ENCODE results near the gene DGKB. TPM values are rescaled to one million over a fixed set of nuclear protein-coding genes. Genes with fewer than 3 reads are reported as not detected.

DGKB gene
- total RNA-seq, 1 donor from 2014 or later, result not detected

DNA sequence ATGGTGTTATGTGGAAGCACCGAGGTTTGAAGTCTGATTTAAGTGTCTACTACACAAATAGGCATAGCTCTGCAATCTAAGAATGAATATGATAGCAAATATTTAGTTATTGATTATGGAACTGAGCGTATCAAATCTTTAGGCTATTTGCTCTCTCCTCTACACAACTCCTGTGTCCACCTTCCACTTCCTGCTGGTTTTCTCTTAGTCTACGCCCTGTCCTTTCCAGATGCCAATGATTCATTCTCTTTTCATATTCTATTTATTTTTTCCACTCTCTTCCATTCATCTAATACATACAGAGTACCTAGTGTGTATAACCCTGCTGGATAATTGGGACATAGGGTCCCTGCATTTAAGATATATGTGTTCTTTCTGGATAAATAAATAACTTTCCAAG, 83.7 kb downstream of the DGKB start:
- no peak for DNase-seq

DNA sequence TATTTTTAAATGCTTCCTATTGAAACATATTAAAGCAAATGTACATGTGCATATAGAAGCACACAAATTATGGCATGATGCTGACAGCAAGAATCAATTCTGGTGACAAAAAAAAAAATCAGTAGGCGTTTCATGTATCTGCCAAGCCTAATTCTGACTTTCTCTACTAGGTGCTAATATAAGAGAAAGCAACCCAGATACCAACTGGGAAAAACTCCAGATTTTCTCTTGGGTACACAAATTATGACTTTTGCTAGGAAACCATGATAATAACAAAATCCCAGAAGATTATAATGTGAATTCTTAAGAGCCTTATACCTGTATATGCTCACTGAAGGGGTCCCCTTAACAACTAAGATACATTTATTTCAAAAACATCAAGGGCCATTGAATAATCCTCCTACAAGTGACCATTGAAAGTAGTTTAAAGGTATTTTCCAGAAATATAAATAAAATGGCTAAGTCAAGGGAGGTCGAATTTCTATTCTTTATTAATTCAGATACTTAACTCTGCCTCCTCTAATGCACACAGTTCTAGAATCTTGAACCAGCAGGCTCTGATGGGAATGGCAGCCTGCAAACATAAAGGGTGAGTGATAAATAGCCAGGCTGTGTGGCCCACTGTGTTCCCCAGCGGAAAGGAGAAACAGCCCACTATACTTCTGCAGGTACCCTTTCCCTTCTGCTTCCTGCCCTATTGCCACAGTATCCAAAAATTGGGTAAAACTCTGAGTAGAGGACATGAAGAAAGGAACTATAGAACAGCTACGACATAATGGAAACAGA, 84.5 kb downstream of the DGKB start:
- DNase-seq, result no peak

DNA sequence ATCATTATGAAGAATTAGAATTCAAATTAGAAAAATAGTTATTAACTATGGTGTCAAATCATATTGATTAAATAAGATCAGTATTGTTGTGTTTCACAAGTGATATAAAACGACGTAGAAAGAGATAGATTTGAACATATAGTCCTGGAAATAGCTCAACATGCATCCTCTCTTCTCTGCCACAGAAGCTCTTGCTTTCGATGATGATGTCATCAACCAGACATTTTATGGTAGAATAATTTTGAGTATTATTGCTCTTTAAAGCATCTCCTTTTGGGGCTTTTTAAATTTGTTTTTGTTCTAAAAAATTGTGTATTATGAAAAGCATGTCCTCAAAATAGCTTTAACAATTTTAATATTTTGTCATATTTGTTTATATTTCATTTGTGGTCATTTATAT, 95.0 kb downstream of the DGKB start:
- no peak for DNase-seq

DNA sequence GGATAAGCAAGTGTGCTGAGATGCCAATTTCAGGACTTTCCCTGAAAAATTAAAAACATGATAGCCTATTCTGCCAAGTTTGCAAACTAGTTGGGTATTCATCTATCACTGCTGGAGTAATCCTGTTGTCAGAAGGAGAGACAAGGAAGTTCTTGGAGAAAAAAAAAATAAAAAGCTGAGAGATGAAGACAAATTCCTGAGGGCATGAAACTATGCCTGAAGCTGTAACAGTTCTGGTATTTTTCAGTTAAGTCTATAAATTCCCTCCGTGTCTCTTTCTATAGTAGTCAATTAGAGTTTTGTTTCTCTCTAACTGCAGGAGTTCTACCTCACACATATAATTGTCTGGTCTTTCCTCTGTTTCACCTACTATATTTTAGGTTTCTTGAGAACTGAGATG, 95.7 kb downstream of the DGKB start:
- no peak for DNase-seq

DNA sequence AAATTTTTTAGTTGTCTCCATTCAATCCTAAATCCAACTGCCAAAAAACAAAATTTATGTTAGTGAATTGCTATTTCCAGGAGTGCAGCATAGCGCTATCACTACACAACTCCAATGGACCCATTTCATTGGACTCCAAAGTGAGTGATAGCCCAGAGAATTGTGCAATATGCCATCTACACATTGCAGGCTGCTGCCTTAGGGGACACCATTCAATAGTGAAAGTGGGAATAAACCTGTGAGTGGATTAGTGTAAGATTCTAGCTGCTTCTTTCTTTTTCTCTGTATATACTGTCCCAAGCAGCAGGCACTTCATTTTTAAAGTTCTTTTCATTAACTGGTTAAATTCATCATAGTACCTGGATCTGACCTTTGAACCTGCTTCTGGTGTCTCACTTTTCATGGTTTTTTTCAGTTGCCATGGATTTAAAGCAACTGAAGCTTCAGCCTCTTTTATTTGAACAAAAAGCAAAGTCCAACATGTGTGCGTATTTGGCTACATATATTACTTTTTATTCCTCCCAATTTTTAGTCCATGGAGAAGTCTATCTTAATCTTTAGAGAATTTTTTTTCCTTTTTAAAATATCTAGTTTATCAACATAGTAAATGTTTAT, 97.3 kb downstream of the DGKB start:
- no peak for DNase-seq

DNA sequence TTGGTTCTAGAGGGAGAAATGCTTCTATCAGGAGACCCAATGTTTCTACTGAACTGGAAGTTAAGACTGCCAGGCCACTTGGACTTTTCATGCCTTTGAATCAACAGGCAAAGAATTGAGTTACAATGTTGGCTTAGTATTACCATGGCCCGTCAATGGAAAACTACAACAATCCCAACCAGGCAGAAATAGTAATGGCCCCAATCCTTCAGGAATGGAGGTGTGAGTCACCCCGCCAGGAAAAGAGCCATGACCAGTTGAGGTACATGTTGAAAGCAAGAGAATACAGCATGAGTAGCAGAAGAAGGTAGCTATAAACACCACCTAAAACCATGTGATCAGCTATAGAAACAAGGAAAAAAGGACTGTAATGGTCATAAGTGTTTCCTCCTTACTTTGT, 101.9 kb downstream of the DGKB start:
- no peak for DNase-seq

DNA sequence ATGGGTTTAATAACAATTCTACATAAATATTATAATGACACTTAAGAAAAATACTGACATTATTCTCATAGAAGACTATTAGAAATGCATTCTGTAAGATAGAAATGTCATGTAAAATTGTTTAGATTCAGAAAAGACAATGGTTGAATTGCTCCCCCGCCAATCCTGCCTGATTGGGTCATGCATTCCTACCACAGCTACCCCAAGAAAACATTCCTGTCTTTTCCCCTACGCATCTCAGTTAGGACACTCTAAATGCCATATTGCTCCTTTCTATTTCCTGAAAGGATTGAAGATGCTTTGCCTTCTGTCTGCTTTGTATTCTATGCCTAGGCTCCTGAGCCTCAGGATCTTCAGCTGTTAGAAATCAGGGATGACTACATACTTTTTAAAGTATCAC, 109.4 kb downstream of the DGKB start:
- no peak for DNase-seq

DNA sequence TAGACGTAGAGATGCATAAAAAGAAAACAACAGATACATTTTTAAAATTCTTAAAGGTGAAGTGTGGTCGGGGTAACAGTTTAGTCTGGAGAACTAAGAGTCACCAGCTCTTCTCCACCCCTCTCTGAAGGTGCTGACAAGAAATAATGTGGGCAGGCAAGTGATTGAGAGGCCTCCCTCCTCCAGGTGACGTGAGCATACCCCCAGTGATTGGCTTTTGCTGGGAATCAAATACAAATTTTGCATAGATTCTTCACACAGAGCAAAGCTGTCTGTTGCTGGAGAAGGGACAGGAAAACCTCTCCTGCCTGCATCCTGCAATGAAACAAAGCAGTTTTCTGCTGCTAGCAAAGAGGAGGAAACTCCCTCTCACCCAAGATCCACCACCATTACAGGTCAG, 115.0 kb downstream of the DGKB start:
- DNase-seq, result peak; percentile 5

DNA sequence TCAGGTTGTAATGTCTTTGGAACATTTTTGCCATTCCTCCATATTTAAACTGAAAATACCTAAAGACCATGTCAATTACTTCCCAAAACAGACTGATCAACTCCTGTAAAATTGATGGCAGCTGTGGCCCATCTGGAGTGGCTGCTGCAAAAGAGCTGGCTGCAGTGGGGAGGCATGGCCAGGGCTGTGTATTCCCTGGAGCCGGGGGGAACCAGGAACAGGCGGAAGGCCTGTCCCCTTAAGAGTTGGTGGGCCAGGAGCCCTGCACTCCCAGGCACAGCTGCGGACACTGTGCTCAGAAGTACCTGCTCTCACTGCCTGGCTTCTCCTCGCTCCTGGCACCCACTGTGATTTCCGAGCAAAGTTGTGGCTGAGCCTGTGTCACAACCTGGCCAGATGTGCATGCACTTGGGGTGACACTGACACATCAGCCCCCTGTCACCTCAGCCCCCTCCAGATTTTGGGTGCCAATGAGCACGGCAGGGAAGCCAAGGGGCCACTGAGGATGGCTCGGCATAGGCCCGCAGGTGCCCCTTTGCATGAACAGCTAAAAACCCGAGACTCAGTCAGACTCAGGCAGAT, 116.1 kb downstream of the DGKB start:
- no peak for DNase-seq

DNA sequence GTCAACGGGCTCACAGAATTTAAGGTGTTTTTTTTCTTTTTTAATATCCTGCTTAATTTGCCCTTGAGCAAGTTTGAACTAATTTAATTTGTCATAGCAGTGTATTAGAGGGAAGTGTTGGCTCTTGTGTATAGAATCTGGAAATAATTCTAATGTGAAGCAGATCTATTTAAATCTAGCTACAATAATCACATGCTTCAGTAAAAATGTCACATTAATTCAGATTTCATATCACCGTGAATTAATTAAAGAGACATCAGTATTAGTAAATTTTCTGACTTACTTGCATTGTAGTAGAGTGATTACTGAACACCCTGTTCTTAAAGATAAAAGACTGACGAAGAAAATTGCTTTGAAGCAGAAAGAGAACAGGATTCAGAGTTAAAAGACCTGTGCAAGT, 124.7 kb downstream of the DGKB start:
- no peak for DNase-seq

DNA sequence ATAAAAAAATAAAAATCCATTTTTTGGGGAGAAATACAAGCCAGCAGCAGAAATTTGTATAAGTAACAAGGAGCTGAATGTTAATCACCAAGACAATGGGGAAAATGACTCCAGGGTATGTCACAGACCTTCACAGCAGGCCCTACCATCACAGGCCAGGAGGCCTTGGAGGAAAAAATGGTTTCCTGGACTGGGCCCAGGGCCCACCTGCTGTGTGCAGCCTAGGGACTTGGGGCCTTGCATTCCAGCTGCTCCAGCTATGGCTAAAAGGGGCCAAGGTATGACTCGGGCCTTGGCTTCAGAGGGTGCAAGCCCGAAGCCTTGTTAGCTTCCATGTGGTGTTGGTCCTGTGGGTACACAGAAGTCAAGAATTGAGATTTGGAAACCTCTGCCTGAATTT, 126.3 kb downstream of the DGKB start:
- no peak for DNase-seq

DNA sequence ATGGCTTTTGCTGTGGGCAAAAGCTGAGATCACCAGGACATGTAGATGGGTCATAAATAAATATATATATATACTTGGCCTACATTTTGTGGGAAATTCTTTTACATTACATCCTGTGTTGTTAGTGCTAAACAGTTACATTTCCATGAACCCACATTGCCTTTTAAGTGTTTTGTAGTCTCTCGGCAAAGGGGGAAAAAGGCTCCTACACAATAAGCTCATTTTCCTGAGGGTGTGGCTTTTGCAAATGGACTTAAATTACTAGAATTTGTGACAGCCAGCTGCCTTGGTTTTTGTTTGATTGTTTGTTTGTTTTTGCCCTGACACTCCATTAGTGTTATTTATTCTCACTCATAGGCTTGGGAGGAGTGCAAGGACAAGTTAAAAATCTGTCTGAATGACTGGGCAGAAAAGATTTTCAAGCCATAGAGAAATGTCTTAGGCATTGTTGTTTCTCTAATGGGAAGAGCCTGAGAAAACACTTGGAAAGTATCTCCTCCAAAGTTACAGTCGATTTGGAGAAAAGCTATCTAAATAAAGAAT, 128.8 kb downstream of the DGKB start:
- DNase-seq, result no peak

DNA sequence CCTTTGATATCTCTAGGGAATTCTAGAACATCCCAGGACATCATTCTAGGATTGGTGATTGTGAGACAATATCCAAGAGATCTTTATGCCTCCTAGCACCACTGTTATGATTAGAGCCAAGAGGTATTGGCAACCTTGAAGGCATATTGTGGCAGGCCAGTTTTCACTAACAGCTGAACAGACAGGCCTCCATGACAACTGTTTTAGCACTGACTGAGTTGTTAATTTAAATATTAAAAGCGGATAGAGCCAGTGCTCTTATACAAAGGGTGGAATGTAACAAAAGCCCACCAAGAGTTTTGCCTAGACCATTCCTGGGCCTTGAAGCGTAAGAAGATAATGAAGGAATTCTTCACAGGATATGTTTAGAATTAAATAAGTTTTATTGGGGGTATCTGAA, 131.9 kb downstream of the DGKB start:
- DNase-seq, result no peak

DNA sequence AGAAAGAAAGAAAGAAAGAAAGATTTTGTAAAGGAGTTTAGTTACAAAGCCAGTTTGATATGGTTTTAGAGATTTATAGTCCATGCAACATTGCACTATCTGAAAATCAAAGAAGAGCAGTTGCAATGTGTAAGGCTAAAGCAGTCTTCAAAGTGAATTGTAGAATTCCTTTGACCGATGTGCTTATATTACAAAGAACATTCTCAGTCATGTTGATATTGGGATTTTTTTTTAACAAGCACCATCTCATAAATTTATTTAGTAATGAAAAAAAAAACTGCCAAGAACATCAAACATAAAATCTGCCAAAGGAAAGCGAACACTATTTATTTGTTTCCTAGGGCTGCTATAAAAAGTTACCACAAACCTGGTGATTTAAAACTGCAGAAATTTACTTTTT, 133.3 kb downstream of the DGKB start:
- no peak for DNase-seq

DNA sequence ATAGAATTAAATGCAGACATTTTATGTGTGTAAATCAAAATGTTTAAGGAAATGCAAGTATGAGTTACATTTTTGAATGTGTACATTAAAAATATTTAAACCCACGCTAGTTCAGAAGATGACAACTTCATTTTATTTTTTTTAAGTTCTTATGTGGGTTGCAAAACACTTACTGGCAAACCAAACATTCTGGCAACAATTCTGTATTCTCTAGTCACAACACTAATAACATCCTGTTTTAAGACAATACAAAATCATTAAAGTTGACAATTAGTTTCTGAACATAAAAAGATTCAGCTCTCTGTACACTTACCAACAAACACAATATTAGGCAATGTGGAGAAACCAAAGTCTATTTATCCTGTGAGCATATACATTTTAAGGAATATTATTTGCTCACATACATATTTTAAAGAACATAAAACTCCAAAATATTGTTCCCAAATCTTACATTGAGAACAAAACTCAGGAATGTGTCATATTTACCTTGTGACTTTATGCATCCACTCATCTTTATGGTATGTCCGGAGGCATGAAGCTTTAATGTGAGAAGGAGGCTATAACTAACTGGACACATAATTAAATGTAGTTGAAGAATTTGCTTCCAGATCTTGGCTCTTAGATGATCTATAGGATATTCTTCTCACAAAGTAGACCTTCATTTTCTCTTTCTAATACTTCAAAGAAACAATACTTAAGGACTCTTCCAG, 134.7 kb downstream of the DGKB start:
- peak; percentile 33 for DNase-seq

DNA sequence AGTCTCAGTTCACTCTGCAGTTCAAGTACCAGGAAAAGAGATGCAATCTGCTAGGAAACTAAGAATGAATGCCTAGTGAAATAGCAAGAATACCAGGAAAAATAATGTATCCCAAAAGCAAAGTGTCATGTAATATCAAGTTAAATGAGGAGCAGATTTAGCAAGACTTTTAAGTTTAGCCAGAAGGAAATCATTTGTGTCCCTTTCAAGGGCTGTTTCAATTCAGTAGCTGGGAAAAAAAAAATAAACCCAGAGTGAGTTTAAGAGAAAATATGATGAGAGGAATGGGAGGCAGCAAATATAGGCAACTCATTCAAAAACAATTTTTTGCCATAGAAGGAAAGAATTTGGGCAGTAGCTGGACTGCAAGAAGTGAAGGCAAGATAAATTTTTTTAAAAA, 135.8 kb downstream of the DGKB start:
- no peak for DNase-seq

DNA sequence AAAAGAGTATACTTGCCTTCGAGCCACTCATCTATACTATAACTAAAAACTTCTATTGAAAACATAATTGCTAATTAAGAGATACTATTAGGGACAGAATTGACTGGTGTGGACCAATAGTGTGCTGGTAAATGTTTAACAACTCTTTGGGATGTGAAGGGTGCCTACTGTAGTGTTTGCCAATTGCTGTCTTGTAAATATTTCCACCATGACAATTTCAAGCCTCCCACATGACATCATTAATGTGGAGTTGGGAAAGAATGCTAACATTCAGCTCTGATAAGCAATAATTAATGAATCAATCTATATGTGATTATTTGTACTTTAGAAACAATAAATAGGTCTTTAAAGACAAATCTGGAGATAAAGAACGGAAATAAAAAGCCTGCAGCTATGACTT, 136.8 kb downstream of the DGKB start:
- DNase-seq, result no peak

DNA sequence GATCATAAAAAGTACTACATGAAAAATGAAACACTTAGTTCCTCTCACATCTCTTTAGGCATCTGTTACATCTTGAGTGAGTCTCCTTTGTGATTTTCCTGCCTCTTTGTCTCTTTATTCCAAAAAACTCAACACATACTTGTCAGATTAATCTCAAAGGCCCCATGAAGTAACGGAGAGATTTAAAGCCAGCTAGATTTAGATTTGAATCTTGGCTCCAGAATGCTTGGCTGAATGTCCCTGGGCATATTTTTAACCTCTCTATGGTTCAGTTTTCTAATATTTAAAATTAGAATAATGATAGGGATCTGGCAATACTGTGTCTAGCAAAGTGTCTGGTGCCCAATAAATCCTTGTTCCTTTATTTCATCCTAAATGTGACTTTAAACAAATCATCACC, 140.0 kb downstream of the DGKB start:
- DNase-seq, result no peak

DNA sequence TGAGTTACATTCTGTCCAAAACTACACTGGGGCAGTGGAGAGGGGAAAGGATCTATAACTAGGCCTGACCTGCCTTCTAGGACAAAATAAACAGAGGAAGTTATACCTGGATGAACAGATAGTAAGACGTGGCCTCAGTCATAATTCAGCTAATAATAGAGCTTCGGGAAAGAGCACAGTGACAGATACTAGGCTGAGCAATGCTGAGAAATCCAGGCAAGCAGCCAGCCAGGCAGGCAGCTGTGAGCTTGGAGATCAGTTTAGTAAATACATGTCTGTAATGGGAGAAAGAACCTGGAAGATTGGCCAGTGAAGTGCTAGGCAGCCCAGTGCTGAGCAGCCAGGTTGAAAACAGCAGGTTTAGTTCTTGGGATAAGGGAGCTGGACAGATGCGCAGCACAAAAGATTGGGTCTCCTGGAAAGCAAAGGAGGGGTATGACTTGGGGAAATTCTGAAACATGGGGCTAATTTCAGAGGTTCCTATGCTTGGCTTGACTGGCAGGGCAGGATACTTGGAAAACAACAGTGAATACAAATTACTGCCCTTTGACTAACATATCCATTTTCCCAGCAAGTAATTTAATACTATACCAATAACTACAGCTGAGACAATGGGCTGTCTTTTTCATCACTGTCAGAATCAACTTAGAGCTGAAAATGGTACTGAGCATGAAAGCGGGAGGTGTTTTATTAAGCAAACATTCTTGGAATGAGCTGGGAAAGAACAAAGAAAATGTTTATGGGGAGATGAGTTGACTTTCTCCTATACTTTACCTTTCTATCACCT, 140.8 kb downstream of the DGKB start:
- peak; percentile 38 for DNase-seq

DNA sequence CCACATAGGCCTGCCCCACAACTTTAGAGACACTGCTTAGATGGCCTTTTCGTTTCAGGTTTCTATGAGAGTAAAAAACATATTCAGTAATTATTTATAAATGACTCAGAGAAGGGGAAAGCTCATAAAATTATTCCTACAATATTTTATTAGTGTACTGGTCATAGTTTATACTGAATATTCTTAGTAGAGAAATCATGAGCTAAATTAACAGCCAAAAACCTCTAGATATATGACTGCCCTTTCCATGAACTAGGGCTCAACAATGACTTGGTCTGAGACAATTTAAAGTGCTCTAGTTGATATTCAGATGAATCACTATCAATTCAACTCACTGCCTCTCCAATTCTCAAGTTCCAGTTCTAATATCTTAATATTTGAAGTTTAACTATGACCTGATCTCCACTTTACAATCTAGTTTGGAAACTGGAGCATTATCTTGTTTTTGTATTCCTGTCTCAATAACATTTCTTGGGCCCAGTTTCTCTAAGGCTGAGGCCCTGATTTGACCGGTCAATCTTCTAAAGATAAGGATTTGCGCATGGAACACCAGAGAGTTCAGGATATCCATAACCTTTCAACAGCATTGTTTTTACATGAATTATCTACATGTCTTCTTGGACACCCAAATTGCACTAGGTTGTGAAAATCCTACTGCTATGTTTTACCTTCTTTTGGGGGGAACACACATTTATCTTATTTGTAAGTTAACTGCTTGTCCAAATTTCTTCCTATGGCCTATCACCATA, 141.6 kb downstream of the DGKB start:
- DNase-seq, result no peak

DNA sequence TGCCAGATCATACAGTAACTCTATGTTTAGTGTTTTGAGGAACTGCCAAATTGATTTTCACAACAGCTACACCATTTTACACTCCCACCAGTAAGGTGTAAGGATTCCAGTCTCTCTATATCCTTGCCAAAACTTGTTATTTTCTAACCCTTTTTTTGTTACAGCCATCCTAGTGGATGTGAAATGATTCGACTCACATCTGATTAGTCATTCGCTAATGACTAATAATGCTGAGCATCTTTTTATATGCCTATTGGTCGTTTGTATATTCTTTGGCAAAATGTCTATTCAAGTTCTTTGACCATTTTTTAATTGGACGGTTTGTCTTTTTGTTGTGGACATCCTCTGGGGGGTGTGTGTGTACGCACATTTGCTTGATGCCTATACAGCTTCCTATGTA, 142.8 kb downstream of the DGKB start:
- no peak for DNase-seq

DNA sequence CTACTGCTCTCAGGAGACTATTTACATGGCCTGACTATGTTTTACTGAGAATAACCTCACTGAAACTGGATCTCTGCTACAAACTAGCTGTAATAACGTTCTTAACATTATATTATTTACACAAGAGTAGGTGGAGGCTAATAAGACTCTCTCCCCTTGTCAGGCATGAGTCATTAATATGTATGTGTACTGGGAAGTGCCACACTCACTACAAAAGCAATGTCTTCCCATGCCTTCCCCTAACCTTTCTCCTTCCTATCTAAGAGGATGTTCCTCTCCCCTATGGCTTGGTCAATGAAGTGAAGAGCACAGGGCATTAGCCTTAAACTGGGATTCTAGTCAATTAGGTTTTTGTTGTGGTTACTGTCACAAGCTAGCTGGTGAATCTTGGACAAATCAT, 147.9 kb downstream of the DGKB start:
- DNase-seq, result peak; percentile 52
